ENCODE results near the gene ALDH16A1. TPM values are rescaled to one million over a fixed set of nuclear protein-coding genes. Genes with fewer than 3 reads are reported as not detected.
A peak's percentile ranks its signal among the peaks of the same experiment; 100 is the strongest.

The ALDH16A1 gene
- total RNA-seq, 2 donors from 2014 or later = 25.9 to 38.9 TPM

- Histone ChIP-seq H3K4me1 (peaks cover 24% of the 10 kb centered on the region), H3K9me3 (no peaks in the 10 kb centered on the region), H3K36me3 (replicated peaks in 1 of 2; ENCODE audit: insufficient read depth in 1 of 2, low read depth in 2 of 2) (no peaks in the 10 kb centered on the region), H3K4me3 (no peak overlapping the region), H3K27ac (no peak overlapping the region), H3K27me3 (peaks cover 0 to 21% of the 10 kb centered on the region in 2 donors)
- no peak for ATAC-seq
- intact Hi-C loops (cut with DNase I) = no loop called here
- TF ChIP-seq CTCF (IDR thresholded peaks at IDR 0.05) (no peak), POLR2A (IDR thresholded peaks at IDR 0.05) (no peak)
- DNase-seq = no peak
- 38 to 46% methylated on average over 2 of the region's 2 CpGs for WGBS, 2 donors
These were observed 33.9 kb upstream of the ALDH16A1 start for GRCh38 chr19:49419173-49419572.

GRCh38 chr19:49420227-49420626 lies 32.8 kb upstream of the ALDH16A1 start:
- Histone ChIP-seq H3K27me3 (peaks cover 0 to 23% of the 10 kb centered on the region in 2 donors), H3K36me3 (replicated peaks in 1 of 2; ENCODE audit: insufficient read depth in 1 of 2, low read depth in 2 of 2) (no peaks in the 10 kb centered on the region), H3K4me3 (no peak overlapping the region), H3K9me3 (no peaks in the 10 kb centered on the region), H3K4me1 (peaks cover 24% of the 10 kb centered on the region), H3K27ac (no peak overlapping the region)
- ATAC-seq = no peak
- WGBS, 2 donors = 81 to 83% methylated on average over 2 of the region's 2 CpGs
- TF ChIP-seq CTCF (IDR thresholded peaks at IDR 0.05) = no peak
- TF ChIP-seq POLR2A (IDR thresholded peaks at IDR 0.05) = no peak
- no peak for DNase-seq
- intact Hi-C loops (cut with DNase I) = no loop called here

- peak; percentile 77 for ATAC-seq
- Histone ChIP-seq H3K4me3 (no peak overlapping the region), H3K9me3 (no peaks in the 10 kb centered on the region), H3K27ac (no peak overlapping the region), H3K4me1 (peaks cover 24% of the 10 kb centered on the region), H3K27me3 (peaks cover 0 to 34% of the 10 kb centered on the region in 2 donors), H3K36me3 (replicated peaks in 1 of 2; ENCODE audit: insufficient read depth in 1 of 2, low read depth in 2 of 2) (no peaks in the 10 kb centered on the region)
- TF ChIP-seq POLR2A (IDR thresholded peaks at IDR 0.05) = no peak
- TF ChIP-seq CTCF (IDR thresholded peaks at IDR 0.05) = no peak
- WGBS, 2 donors = 7 to 13% methylated on average over 27 to 48 of the region's 48 CpGs
- intact Hi-C loops (cut with DNase I) = no loop called here
- DNase-seq = peak; percentile 50 to 70 (median 64)
These were observed 31.8 kb upstream of the ALDH16A1 start for GRCh38 chr19:49421039-49421877.

- Histone ChIP-seq H3K27ac (no peak overlapping the region), H3K27me3 (peaks cover 0 to 39% of the 10 kb centered on the region in 2 donors), H3K4me1 (peaks cover 24% of the 10 kb centered on the region), H3K4me3 (no peak overlapping the region), H3K9me3 (no peaks in the 10 kb centered on the region), H3K36me3 (replicated peaks in 1 of 2; ENCODE audit: insufficient read depth in 1 of 2, low read depth in 2 of 2) (no peaks in the 10 kb centered on the region)
- no peak for TF ChIP-seq CTCF (IDR thresholded peaks at IDR 0.05)
- no peak for TF ChIP-seq POLR2A (IDR thresholded peaks at IDR 0.05)
- DNase-seq = no peak
- intact Hi-C loops (cut with DNase I) = no loop called here
- no peak for ATAC-seq
- WGBS, 2 donors = 24 to 44% methylated on average over 3 of the region's 3 CpGs
These were observed 31.2 kb upstream of the ALDH16A1 start for GRCh38 chr19:49421878-49422202.

Measured in body of pancreas (tissue), 4 donors.